ENCODE data around the gene LCN15.

LCN15 gene

DNA sequence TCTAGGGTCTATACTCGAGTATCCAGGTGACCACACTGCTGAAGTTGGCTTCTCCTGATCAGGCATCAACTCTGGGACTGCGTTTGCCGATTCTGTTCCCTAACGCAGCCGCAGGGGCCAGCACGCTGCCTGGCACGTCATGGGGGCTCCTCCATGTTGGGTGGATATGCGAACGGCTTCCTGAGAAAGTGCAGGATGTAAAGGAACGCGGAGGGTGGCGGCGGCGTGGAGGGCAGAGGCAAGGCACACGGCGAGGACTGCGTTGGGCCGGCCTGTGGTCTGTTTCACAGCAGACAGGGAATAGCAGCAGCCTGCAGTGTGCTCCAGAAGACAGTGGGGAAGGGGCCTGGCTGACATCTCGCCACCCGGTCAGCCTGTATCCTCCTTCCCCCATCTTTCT lies 25.4 kb downstream of the LCN15 start:
- Histone ChIP-seq H3K4me3 (ENCODE audit: low read depth, low read length) (no peak overlapping the region), H3K9me3 (ENCODE audit: severe bottlenecking) (no peaks in the 10 kb centered on the region), H3K27me3 (ENCODE audit: insufficient read depth, low read depth, severe bottlenecking) (no peaks in the 10 kb centered on the region), H3K36me3 (no peaks in the 10 kb centered on the region), H3K27ac (no peak overlapping the region)
- no peak for DNase-seq
- TF ChIP-seq, protein P1, sequence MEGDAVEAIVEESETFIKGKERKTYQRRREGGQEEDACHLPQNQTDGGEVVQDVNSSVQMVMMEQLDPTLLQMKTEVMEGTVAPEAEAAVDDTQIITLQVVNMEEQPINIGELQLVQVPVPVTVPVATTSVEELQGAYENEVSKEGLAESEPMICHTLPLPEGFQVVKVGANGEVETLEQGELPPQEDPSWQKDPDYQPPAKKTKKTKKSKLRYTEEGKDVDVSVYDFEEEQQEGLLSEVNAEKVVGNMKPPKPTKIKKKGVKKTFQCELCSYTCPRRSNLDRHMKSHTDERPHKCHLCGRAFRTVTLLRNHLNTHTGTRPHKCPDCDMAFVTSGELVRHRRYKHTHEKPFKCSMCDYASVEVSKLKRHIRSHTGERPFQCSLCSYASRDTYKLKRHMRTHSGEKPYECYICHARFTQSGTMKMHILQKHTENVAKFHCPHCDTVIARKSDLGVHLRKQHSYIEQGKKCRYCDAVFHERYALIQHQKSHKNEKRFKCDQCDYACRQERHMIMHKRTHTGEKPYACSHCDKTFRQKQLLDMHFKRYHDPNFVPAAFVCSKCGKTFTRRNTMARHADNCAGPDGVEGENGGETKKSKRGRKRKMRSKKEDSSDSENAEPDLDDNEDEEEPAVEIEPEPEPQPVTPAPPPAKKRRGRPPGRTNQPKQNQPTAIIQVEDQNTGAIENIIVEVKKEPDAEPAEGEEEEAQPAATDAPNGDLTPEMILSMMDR (IDR thresholded peaks at IDR 0.05; ENCODE audit: low read depth, low read length) = no peak

DNA sequence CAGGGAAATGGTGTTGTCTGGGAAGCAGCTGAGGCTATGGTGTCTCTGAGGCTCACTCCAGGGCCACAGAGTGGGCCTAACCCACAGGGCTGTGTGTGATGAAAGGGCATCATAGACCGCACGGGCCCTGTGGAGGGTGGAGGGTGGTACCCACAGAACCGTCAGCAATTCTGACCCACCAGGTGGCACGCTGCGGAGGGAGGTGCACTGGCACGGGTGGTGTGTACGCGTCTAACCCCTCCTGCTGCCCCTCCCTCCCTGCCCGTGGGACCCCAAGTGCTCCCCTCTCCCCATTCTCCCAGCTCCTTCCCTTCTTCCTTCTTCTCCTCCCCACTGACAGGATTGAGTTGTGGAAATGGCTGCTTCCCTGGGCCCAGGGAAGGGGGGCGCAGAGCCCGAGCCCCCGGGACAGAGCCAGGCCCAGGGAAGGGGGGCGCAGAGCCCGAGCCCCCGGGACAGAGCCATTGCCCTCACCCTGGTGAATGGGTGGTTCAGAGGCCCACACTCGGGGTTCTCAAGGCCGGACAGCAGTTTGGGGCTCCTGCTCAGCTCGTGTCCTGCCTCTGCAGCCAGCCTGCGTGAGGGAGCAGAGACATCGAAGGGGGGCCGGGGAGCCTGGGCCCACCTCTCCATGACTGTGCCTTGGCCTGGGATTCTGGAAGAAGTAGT lies 28.4 kb downstream of the LCN15 start:
- no peaks in the 10 kb centered on the region for H3K9me3 ChIP-seq (ENCODE audit: severe bottlenecking)
- TF ChIP-seq, protein P1 (IDR thresholded peaks at IDR 0.05; ENCODE audit: low read depth, low read length) = no peak
- H3K27me3 ChIP-seq (ENCODE audit: insufficient read depth, low read depth, severe bottlenecking) = no peaks in the 10 kb centered on the region
- no peak for DNase-seq
- H3K27ac ChIP-seq = no peak overlapping the region
- H3K4me3 ChIP-seq (ENCODE audit: low read depth, low read length) = no peak overlapping the region
- no peaks in the 10 kb centered on the region for H3K36me3 ChIP-seq

- Histone ChIP-seq H3K36me3 (no peaks in the 10 kb centered on the region), H3K9me3 (ENCODE audit: severe bottlenecking) (no peaks in the 10 kb centered on the region), H3K27ac (no peak overlapping the region), H3K27me3 (ENCODE audit: insufficient read depth, low read depth, severe bottlenecking) (no peaks in the 10 kb centered on the region), H3K4me3 (ENCODE audit: low read depth, low read length) (no peak overlapping the region)
- TF ChIP-seq, protein P1 (IDR thresholded peaks at IDR 0.05; ENCODE audit: low read depth, low read length) = no peak
- DNase-seq = no peak
These were observed 29.4 kb downstream of the LCN15 start for GRCh38 chr9:136734837-136735496.

GRCh38 chr9:136733611-136734010 lies 30.7 kb downstream of the LCN15 start:
- H3K9me3 ChIP-seq (ENCODE audit: severe bottlenecking) = no peaks in the 10 kb centered on the region
- H3K36me3 ChIP-seq = no peaks in the 10 kb centered on the region
- no peak overlapping the region for H3K4me3 ChIP-seq (ENCODE audit: low read depth, low read length)
- TF ChIP-seq, protein P1 (IDR thresholded peaks at IDR 0.05; ENCODE audit: low read depth, low read length) = no peak
- DNase-seq = no peak
- no peak overlapping the region for H3K27ac ChIP-seq
- H3K27me3 ChIP-seq (ENCODE audit: insufficient read depth, low read depth, severe bottlenecking) = peaks cover 6% of the 10 kb centered on the region

DNA sequence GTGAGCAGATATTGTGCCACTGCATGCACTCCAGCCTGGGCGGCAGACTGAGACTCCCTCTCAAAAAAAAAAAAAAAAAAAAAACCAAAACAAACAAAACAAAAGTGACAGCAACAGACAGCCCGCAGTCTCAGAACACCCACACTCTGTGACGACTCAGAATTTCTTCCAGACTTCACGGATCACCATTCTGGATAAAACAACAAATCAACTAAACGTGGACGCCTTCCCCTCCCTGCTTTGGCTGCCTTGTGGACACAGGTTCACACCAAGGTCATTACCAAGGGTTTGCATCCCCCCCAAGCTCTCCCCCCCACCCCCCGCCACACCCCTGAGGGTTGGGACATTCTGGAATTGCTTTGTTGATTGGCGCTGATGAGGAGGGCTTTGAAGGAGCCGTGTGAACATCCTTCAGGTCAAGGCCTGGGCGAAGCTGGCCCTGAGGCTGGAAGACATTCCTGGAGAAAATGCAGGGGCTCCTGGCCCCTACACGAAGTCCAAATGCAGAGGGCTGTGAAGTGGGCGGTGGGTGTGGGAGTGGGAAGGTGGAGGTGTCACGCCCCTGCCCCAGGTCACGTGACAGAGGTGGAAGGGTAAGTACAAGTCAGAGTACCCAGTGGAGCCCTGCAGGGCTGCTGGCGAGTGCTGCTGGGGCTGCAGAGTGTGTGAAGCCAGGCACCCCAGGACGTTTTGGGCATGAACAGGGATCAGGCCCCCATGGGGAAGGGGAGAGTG lies 31.7 kb downstream of the LCN15 start:
- TF ChIP-seq, protein P1 (IDR thresholded peaks at IDR 0.05; ENCODE audit: low read depth, low read length) = no peak
- no peak for DNase-seq
- H3K27me3 ChIP-seq (ENCODE audit: insufficient read depth, low read depth, severe bottlenecking) = peaks cover 9% of the 10 kb centered on the region
- H3K27ac ChIP-seq = no peak overlapping the region
- H3K36me3 ChIP-seq = 0 out of 2 replicates have a peak, but pooled peaks cover 2% of the 10 kb centered on the region
- no peaks in the 10 kb centered on the region for H3K9me3 ChIP-seq (ENCODE audit: severe bottlenecking)
- no peak overlapping the region for H3K4me3 ChIP-seq (ENCODE audit: low read depth, low read length)
